Testis (tissue), 2 donors: ENCODE results near the gene DMD.

Source experiments
- POLR2A ChIP-seq: fragments of 450-650 bp; IDR thresholded peaks from one replicate; pipeline ENCODE4 v1.6.1; 2017; ENCODE audit warnings: antibody characterized with exemption, mild to moderate bottlenecking, moderate library complexity
- TF ChIP-seq, protein P1 (sequence below), 3 experiments: fragments of 450-650 bp in 2 of 3; fragments of 200-600 bp in 1 of 3; sonication (generic) in 1 of 3; IDR thresholded peaks; one replicate each; pipeline ENCODE4 v1.5.1; 2016 to 2019; ENCODE audit warnings: antibody characterized with exemption in 3 of 3, mild to moderate bottlenecking in 2 of 3, moderate library complexity in 1 of 3

- TF ChIP-seq, protein P1, sequence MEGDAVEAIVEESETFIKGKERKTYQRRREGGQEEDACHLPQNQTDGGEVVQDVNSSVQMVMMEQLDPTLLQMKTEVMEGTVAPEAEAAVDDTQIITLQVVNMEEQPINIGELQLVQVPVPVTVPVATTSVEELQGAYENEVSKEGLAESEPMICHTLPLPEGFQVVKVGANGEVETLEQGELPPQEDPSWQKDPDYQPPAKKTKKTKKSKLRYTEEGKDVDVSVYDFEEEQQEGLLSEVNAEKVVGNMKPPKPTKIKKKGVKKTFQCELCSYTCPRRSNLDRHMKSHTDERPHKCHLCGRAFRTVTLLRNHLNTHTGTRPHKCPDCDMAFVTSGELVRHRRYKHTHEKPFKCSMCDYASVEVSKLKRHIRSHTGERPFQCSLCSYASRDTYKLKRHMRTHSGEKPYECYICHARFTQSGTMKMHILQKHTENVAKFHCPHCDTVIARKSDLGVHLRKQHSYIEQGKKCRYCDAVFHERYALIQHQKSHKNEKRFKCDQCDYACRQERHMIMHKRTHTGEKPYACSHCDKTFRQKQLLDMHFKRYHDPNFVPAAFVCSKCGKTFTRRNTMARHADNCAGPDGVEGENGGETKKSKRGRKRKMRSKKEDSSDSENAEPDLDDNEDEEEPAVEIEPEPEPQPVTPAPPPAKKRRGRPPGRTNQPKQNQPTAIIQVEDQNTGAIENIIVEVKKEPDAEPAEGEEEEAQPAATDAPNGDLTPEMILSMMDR (IDR thresholded peaks at IDR 0.05) = no peak
- no peak for TF ChIP-seq POLR2A
Measured at GRCh38 chrX:31547416-31547815, 1663.9 kb downstream of the DMD start.
